Panc1 (cell line): Measurements from ENCODE around the gene MPRIP. TPM values are rescaled to one million over a fixed set of nuclear protein-coding genes. Genes with fewer than 3 reads are reported as not detected.

ENCODE experiments used
- ATAC-seq: fragments of 200-7000 bp; cut with Tn5 transposase; 2 replicates; pipeline ENCODE4 v1.9.1; 2020; ENCODE audit warnings: mild to moderate bottlenecking, moderate library complexity
- BruUV-seq: library from RNA; stranded (reverse); fragments of 400-500 nt; replicated peaks from 2 replicates; lab custom pipeline; 2021; lab: Mats Ljungman, UMichigan
- CTCF ChIA-PET: fragments of 300-600 bp; sonication (Branson Sonifier 250); formaldehyde crosslinking; loops from one replicate; lab custom pipeline; 2022; ENCODE audit warnings: antibody characterized with exemption; lab: Charles Lee
- POLR2A ChIA-PET: fragments of 300-600 bp; sonication (Branson Sonifier 250); formaldehyde crosslinking; loops from one replicate; lab custom pipeline; 2022; ENCODE audit warnings: antibody characterized with exemption; lab: Charles Lee
- DNase-seq: peaks from one replicate; pipeline ENCODE4 v3.0.0-alpha.2; 2010; ENCODE audit warnings: low read depth, low spot score
- H3K27ac ChIP-seq: 2 replicates; pipeline ENCODE4 v1.5.1; 2011; ENCODE audit warnings: mild to moderate bottlenecking, low read length, inconsistent platforms
- H3K27me3 ChIP-seq: fragments of 200-500 bp; sonication (Bioruptor generic); 2 replicates; pipeline ENCODE4 v1.6.0; 2014; ENCODE audit warnings: low read length, inconsistent platforms; ENCODE audit not compliant: control insufficient read depth, insufficient read depth
- H3K36me3 ChIP-seq: fragments of 200-500 bp; sonication (Bioruptor generic); 2 replicates; pipeline ENCODE4 v1.5.1; 2014; ENCODE audit warnings: inconsistent platforms, mild to moderate bottlenecking, low read length, moderate library complexity; ENCODE audit not compliant: control insufficient read depth, insufficient read depth
- H3K4me1 ChIP-seq: 2 replicates; pipeline ENCODE4 v1.5.1; 2011; ENCODE audit warnings: inconsistent platforms, mild to moderate bottlenecking, low read length, moderate library complexity; ENCODE audit not compliant: control insufficient read depth, insufficient read depth
- H3K4me3 ChIP-seq, 2 experiments: 2 replicates each; pipeline ENCODE4 v1.5.1; 2011 to 2012; ENCODE audit warnings: low read depth in 2 of 2, low read length in 2 of 2, mild to moderate bottlenecking in 2 of 2, inconsistent platforms in 1 of 2, moderate library complexity in 1 of 2
- H3K9me3 ChIP-seq: fragments of 200-500 bp; sonication (Bioruptor generic); 2 replicates; pipeline ENCODE4 v1.5.1; 2014; ENCODE audit warnings: low read depth, mild to moderate bottlenecking, inconsistent platforms, low read length, moderate library complexity; ENCODE audit not compliant: control insufficient read depth, insufficient read depth
- POLR2AphosphoS5 ChIP-seq: IDR thresholded peaks from 2 replicates; pipeline ENCODE4 v1.6.1; 2012; ENCODE audit warnings: mild to moderate bottlenecking, low read depth, low read length, moderate library complexity
- SIN3A ChIP-seq: IDR thresholded peaks from 2 replicates; pipeline ENCODE4 v1.6.1; 2012; ENCODE audit warnings: low read depth, mild to moderate bottlenecking, low read length, moderate library complexity, borderline replicate concordance; ENCODE audit not compliant: insufficient read depth
- TCF7L2 ChIP-seq: IDR thresholded peaks from 2 replicates; pipeline ENCODE4 v1.6.1; 2011; ENCODE audit warnings: mild to moderate bottlenecking, low read depth, low read length, inconsistent platforms
- in situ Hi-C: cut with HindIII; loops from 2 replicates; pipeline ENCODE4 v1.10.0; 2016; ENCODE audit warnings: low sequenced_read_pairs, low pct_unique_long_range_greater_than_20kb
- intact Hi-C: fragments of 100-400 bp; cut with micrococcal nuclease; formaldehyde crosslinking; loops from one replicate; pipeline ENCODE4 v1.10.0; 2022; ENCODE audit not compliant: unreplicated experiment
- total RNA-seq: library from RNA; stranded (reverse); gene quantifications from one replicate; pipeline ENCODE4 v1.2.1, GENCODE V29; 2021; ENCODE audit not compliant: unreplicated experiment
- TF ChIP-seq, protein P1 (sequence below), 2 experiments: IDR thresholded peaks; 2 replicates each; pipeline ENCODE4 v1.6.1; 2011 to 2012; ENCODE audit warnings: low read depth in 2 of 2, control low read depth in 1 of 2, low read length in 1 of 2, mild to moderate bottlenecking in 1 of 2, moderate library complexity in 1 of 2; ENCODE audit not compliant: insufficient read depth in 1 of 2
- TF ChIP-seq, protein P2 (sequence below): fragments of 450-650 bp; IDR thresholded peaks from 2 replicates; pipeline ENCODE4 v1.5.1; 2017; ENCODE audit warnings: mild to moderate bottlenecking

The MPRIP gene
- total RNA-seq, 1 experiment from 2014 or later = 155 TPM

DNA sequence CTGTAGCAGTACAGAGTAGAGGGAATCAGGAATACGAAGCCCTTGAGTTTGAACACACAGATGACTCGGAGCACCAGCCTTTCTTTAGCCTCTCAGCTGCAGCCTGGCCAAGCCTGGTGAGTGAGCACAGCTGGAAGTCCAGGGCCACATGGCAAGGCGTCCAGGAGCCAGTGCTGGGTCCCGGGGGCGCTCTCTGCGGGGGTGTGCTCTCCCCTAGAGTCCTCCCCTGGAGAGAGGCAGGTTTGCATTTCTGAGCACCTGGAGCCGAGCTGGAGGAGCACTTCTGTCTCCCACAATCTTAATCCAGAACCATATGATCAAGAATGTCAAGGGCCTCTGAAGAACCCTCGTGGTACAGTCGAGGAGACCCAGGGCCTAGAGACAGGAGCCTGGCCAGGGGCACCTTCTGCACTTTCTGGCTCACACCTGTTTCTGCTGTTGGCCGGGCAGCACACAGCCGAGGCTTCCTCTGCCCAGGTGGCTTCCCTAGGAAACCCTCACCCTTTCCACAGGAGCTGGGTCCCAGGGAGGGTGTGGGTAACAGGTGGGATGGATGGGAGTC lies 85.6 kb downstream of the MPRIP start:
- no peaks in the 10 kb centered on the region for H3K9me3 ChIP-seq
- POLR2A ChIA-PET = no interaction called here
- CTCF ChIA-PET = no interaction called here
- H3K4me1 ChIP-seq = no peaks in the 10 kb centered on the region
- no peaks in the 10 kb centered on the region for H3K27me3 ChIP-seq
- H3K4me3 ChIP-seq = no peak overlapping the region
- no peak for ATAC-seq
- intact Hi-C loops = no loop called here
- H3K36me3 ChIP-seq = no peaks in the 10 kb centered on the region
- no TSS peak for BruUV-seq
- in situ Hi-C loops = no loop called here
- no peak for DNase-seq
- TF ChIP-seq, protein P1, sequence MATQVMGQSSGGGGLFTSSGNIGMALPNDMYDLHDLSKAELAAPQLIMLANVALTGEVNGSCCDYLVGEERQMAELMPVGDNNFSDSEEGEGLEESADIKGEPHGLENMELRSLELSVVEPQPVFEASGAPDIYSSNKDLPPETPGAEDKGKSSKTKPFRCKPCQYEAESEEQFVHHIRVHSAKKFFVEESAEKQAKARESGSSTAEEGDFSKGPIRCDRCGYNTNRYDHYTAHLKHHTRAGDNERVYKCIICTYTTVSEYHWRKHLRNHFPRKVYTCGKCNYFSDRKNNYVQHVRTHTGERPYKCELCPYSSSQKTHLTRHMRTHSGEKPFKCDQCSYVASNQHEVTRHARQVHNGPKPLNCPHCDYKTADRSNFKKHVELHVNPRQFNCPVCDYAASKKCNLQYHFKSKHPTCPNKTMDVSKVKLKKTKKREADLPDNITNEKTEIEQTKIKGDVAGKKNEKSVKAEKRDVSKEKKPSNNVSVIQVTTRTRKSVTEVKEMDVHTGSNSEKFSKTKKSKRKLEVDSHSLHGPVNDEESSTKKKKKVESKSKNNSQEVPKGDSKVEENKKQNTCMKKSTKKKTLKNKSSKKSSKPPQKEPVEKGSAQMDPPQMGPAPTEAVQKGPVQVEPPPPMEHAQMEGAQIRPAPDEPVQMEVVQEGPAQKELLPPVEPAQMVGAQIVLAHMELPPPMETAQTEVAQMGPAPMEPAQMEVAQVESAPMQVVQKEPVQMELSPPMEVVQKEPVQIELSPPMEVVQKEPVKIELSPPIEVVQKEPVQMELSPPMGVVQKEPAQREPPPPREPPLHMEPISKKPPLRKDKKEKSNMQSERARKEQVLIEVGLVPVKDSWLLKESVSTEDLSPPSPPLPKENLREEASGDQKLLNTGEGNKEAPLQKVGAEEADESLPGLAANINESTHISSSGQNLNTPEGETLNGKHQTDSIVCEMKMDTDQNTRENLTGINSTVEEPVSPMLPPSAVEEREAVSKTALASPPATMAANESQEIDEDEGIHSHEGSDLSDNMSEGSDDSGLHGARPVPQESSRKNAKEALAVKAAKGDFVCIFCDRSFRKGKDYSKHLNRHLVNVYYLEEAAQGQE (IDR thresholded peaks at IDR 0.05; ENCODE audit: insufficient read depth in 1 of 2, low read depth in 2 of 2, low read length in 1 of 2) = no peak
- no peak for TF ChIP-seq SIN3A
- TF ChIP-seq, protein P2, sequence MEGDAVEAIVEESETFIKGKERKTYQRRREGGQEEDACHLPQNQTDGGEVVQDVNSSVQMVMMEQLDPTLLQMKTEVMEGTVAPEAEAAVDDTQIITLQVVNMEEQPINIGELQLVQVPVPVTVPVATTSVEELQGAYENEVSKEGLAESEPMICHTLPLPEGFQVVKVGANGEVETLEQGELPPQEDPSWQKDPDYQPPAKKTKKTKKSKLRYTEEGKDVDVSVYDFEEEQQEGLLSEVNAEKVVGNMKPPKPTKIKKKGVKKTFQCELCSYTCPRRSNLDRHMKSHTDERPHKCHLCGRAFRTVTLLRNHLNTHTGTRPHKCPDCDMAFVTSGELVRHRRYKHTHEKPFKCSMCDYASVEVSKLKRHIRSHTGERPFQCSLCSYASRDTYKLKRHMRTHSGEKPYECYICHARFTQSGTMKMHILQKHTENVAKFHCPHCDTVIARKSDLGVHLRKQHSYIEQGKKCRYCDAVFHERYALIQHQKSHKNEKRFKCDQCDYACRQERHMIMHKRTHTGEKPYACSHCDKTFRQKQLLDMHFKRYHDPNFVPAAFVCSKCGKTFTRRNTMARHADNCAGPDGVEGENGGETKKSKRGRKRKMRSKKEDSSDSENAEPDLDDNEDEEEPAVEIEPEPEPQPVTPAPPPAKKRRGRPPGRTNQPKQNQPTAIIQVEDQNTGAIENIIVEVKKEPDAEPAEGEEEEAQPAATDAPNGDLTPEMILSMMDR = no peak
- TF ChIP-seq POLR2AphosphoS5 = no peak
- TF ChIP-seq TCF7L2 = no peak
- no peak overlapping the region for H3K27ac ChIP-seq

DNA sequence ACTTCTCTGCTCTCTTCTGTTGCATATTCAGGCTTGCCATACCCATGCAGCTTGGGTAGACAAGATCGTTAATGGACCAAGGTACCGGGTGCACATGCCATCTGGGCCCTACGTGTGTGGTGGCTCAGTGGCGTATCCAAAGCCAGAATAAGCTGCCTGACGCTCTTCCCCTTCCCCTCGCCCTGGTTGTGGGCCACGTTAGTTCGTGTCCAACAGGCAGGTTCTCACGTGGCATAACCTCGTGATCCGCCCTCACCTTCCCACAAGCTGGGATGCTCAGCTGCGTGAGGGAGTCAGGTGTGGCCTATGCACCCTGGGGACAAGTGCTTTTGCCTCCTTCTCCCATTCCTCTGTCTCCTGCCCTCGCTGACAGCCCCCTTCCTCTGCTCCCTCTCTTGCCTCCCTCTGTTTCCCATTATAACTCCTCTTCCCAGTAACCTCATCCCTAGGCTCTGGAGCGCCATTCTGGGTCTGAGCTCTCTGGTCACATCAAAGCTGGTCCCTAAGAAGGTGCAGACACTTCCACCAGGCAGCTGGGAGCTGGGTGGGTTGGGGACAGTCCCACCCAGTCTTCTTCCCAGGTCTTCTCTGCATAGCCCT lies 86.3 kb downstream of the MPRIP start:
- TF ChIP-seq, protein P2 = no peak
- ATAC-seq = no peak
- Histone ChIP-seq H3K4me3 (no peak overlapping the region), H3K36me3 (no peaks in the 10 kb centered on the region), H3K27ac (no peak overlapping the region), H3K4me1 (no peaks in the 10 kb centered on the region), H3K9me3 (no peaks in the 10 kb centered on the region), H3K27me3 (no peaks in the 10 kb centered on the region)
- in situ Hi-C loops (no loop called here), intact Hi-C loops (no loop called here)
- BruUV-seq = no TSS peak
- DNase-seq = no peak
- ChIA-PET CTCF (no interaction called here), POLR2A (no interaction called here)
